ENCODE results near the gene RAB3GAP2. TPM values are rescaled to one million over a fixed set of nuclear protein-coding genes. Genes with fewer than 3 reads are reported as not detected.
A peak's percentile ranks its signal among the peaks of the same experiment; 100 is the strongest.
"Not testable (repeated sequence)": the region's sequence is repeated elsewhere in the genome, so short reads cannot be mapped to it uniquely, and the experiment has no call there.

Gene RAB3GAP2
- total RNA-seq, 1 donor from 2014 or later, result 47.0 TPM

DNA sequence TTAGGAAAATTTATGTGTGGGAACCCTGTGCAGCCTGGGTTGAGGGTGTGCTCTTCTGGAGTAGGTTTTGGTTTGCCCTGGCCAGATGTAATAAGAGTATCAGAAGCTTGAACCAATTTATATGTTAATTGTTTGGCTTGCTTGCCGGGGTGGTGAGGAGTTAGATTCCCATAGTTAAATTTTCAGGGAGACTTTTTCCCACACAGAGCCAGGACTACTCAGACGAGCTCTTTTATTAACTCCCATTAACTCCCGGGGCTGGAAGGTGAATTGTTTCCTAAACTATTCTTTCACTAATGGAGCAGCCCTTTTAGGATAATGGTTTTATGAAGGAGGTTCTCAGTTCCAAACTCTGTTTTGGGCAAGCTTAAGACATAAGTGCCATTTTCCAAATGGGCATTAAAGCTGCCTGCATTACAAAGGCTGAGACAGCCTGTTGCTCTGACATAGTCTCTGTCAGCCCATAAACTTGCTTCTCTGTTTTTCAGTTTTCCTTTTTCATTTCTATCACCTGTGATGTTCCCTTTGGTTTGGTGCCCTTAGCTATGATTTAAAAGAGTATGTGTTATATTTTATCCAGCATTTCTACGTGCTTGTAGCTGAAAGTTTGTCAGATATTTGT, 18.0 kb upstream of the RAB3GAP2 start:
- no peak for DNase-seq (ENCODE audit: low read depth)

DNA sequence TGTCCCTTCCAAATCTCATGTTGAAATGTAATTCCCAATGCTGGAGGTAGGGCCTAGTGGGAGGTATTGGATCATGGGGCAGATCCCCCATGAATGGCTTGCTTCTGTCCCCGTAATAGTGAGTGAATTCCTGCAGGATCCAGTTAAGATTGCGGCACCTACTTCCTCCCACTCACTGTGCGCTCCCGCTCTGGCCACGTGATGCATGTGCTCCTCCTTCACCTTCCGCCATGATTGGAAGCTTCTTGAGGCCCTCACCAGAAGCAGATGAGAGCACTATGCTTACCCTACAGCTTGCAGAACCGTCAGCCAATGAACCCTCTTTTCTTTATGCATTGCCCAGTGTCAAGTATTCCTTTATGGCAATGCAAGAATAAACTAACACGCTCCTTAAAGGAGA, 14.9 kb upstream of the RAB3GAP2 start:
- no peak for DNase-seq (ENCODE audit: low read depth)

DNA sequence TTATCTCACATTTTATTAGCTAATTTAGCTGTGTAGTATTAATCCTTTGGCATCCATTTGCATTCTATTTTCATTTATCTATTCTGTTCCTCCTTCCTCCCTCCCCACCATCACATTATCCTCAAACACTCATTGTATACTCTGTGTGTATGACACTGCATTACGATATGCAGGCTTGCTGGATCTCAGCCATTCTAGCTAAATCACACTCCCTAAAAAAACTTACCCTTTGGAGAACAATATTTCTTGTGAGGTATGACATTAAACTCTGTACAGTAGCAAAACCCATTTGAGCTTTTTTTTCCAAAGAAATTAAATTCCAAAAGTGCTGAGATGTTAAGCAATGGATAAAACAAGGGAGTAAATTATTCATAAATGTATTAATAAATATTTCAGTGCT, 11.4 kb upstream of the RAB3GAP2 start:
- no peak for DNase-seq (ENCODE audit: low read depth)

DNA sequence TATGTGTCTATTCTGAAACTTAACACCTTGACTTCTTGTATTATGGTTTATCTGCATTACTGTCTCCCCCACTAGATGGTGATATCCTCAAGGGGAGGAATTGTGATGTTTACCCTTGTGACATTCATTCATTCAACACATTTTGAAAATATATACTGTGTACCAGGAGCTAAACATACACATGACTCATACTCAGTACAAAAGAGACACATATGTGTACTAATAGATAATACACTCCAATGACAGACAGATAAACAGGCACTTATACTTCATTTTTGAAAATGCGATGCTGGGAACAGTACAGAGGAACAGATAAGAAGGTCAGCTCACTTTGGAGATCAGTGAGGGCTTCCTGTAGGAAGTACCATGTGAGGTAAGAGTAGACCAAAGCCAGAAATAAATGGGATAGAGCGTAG, 8.9 kb upstream of the RAB3GAP2 start:
- DNase-seq (ENCODE audit: low read depth), result peak; percentile 25

DNA sequence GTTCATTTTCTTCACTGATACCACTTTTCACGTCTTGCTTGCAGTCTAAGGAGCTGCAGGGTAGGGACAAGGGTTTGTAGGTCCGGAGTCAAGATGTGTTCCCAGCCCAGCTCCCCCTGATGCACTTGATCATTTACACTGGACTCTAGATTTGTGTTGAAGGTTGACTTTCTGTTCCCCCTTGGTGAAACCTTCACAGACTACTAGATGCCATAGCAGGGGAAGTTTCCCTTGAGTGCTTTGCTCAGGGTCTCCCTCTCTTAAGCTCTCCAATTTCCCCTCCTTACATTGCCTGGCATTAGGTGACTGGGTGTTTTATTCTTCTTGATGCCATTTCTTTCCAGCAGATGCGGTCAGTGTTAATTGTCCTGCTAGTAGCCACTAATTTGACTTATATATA, 8.0 kb upstream of the RAB3GAP2 start:
- no peak for DNase-seq (ENCODE audit: low read depth)

DNA sequence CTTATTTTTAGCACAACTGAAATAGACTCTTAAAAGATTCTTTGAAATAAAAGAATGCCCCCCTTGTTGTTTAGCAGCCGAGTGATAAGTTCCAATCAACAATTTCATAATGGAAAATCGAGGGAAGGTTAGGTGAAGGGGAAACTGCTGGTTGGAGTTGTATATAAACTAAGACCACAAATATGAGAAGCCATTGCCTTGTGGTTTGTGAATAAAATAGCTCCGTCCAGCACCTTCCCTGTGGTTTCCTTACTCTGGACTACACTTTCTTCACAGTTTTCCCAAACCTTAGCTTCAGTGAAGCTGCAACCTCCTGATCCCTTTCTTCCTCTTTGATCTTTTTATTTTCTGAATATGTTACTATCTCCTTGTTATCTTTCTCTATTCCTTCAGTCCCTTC, 6.7 kb upstream of the RAB3GAP2 start:
- DNase-seq (ENCODE audit: low read depth), result peak; percentile 58

DNA sequence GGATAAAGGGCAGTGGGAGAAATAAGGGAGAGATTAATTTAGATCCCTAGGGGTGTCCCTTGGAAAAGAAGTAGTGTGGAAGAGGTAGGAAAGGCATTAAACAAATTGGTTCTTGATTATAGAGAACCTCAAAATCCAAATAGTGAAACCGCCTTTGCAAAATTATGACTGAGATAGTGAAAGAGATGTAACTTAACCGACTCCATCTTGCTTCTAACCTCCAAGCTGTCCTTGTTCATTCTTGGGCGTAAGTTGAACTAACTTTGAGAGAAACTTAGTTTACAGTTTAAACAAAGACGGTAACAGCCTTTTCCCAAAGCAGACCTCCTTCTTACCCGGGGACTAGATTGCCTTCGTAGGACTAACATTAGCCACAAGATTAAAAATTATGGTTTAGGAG, 3.2 kb upstream of the RAB3GAP2 start:
- no peak for DNase-seq (ENCODE audit: low read depth)

DNA sequence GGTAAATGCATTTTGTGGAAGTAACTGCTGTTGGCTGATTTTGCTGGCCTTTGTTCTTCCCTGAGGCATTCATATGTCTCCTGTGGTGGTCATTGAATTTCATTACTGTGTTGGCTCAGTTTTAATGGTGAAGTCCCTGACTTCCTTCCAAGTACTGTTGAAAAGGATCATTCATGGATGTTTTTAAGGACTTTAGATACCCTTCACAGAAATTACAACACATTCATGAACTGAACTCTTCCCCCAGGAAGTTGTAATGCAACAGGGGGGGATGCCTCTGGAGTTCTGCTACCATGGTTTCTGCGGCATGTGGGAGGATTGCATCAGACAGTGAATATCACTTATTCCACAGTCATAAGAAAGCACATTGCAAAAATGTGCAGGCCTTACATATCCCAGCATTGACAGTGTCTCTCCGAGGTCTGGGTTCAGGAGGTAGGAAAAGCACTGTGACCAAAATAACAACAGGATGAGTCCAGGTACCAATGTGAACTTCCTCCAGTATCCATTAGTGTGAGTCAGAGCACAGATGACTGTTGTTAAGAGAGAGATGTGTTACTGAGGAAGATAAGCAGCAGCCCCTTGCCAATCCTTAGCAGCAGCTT, 2.1 kb upstream of the RAB3GAP2 start:
- no peak for DNase-seq (ENCODE audit: low read depth)

DNA sequence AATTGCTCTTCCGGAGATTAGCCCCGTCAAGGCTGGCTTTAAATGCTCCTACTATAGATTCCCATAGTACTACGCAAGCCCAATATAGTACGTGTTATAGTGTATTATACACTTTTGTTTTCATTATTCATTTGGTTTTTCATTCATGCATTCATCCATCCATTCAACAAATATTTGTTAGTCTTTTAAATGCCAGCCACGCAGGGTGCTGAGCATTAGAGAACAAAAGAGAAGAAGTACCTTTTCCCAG, 513 bp upstream of the RAB3GAP2 start:
- DNase-seq (ENCODE audit: low read depth), result no peak

DNA sequence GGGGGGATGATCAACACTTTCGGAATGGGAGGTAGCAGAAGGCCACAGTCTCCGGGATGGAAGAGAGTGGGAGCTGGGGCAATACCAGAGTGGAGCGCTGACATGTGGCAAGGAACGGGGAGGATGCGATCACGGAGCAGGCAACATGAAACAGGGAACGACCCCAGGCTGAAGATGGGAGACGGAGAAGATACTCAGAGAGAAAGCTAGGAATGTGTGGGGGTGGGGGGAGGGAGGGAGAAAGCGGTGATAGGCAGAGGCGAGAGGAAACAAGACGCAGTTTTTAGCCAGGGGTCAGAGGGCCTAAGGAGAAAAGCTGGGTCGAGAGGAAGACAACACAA, 577 bp downstream of the RAB3GAP2 start:
- DNase-seq (ENCODE audit: low read depth), result peak; percentile 9

DNA sequence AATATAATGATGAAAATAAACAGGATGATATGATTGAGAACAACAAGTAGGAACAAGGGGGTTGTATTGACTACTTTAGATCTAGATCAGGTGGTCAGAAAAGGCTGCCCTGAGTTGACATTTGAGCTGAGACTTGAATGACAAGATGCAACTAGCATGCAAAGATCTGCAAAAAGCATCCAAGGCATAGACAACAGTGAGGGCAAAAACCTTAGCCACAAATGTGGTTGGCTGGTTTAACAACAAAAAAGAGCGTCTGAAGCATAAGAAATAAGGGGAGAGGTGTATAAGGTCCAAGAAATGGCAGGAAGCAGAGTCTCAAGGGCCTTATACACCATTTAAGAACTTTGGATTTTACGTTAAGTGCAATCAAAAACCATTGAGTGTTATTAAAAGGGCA, 3.2 kb downstream of the RAB3GAP2 start:
- no peak for DNase-seq (ENCODE audit: low read depth)

DNA sequence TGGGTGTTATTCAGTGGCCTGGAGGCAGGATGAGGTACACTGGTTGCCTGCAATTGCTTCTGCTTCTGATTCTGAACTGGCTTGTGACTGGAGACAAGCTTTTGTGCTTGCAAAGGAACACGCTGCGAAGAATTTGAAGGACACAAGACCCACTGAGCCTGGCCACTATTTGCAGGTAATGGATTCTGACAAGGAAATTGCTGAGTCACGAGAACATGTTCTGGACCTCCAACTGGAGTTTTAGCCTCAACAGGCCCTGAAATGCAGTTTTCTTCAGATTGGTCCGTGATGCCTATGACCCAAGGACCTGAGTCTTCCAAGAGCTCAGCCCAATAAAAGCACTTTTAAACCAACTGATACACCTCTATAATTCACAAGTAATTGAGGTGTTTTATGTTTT, 4.6 kb downstream of the RAB3GAP2 start:
- no peak for DNase-seq (ENCODE audit: low read depth)

DNA sequence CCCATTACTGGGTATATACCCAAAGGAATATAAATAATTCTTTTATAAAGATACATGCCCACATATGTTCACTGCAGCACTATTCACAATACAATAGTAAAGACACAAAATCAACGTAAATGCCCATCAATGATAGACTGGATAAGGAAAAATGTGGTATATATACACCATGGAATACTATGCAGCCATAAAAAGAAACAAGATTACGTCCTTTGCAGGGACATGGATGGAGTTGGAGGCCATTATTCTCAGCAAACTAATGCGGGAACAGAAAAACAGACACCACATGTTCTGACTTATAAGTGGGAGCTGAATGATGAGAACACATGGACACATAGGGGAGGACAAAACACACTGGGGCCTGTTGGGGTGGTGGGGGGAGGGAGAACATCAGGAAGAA, 12.0 kb downstream of the RAB3GAP2 start:
- not testable (repeated sequence) for DNase-seq (ENCODE audit: low read depth)

DNA sequence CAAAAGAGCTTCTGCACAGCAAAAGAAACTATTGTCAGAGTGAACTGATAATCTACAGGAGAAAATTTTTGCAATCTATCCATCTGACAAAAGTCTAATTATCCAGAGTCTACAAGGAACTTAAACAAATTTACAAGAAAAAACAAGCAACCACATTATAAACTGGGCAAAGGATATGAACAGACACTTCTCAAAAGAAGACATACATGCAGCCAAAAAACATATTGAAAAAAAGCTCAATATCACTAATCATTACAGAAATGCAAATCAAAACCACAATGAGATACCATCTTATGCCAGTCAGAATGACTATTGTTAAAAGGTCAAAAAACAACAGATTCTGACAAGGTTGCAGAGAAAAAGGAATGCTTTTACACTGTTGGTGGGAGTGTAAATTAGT, 12.5 kb downstream of the RAB3GAP2 start:
- DNase-seq (ENCODE audit: low read depth), result not testable (repeated sequence)

DNA sequence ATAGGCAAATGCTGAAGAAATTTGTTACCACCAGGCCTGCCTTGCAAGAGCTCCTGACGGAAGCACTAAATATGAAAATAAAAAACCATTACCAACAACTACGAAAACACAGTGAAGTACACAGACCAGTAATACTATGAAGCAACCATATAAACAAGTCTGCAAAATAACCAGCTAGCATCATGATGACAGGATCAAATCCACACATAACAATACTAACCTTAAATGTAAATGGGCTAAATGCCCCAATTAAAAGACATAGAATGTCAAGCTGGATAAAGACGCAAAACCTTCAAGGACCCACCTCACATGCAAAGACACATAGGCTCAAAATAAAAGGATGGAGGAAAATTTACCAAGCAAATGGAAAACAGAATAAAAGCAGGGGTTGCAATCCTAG, 16.1 kb downstream of the RAB3GAP2 start:
- not testable (repeated sequence) for DNase-seq (ENCODE audit: low read depth)

DNA sequence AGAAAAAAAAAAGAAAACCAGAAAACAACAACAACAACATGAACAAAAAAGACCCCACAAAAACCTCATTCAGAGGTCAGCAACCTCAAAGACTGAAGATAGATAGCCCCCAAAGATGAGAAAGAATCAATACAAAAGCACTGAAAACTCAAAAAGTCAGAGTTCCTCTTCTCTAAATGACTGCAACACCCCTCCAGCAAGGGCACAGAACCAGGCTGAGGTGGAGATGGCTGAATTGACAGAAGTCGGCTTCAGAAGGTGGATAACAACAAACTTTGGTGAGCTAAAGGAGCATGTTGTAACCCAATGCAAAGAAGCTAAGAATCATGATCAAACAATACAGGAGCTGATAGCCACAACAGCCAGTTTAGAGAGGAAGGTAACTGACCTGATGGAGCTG, 17.0 kb downstream of the RAB3GAP2 start:
- no peak for DNase-seq (ENCODE audit: low read depth)

DNA sequence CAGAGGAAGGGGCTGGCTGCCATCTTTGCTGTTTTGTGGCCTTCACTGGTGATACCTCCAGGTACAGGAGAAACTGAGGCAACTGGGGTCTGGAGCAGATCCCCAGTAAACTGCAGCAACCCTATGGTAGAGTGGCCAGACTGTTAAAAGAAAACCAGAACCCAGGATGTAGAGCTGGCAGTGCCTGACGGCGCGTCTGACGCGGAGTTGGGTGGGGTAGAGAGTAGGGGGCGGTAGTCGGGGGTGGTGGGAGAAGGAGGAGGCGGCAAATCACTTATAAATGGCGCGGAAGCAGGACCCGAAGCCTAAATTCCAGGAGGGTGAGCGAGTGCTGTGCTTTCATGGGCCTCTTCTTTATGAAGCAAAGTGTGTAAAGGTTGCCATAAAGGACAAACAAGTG, 19.0 kb downstream of the RAB3GAP2 start:
- DNase-seq (ENCODE audit: low read depth), result not testable (repeated sequence)

DNA sequence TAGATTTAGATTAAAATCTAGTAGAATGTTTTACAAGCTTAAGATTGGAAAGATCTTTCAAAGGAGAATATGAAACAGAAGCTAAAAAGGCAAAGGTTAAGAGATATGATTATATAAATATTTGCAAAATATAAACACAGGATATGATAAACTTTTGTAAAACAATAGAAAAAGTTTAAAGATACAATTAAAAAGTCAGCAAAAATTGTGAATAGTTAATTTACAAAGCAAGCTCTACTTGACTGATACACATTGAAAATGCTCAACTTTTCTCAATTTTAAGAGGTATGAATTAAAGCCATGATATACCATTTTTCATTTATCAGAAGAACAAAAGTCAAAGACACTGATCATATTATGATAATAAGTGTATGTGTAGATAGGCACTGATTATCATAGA, 21.0 kb downstream of the RAB3GAP2 start:
- no peak for DNase-seq (ENCODE audit: low read depth)

DNA sequence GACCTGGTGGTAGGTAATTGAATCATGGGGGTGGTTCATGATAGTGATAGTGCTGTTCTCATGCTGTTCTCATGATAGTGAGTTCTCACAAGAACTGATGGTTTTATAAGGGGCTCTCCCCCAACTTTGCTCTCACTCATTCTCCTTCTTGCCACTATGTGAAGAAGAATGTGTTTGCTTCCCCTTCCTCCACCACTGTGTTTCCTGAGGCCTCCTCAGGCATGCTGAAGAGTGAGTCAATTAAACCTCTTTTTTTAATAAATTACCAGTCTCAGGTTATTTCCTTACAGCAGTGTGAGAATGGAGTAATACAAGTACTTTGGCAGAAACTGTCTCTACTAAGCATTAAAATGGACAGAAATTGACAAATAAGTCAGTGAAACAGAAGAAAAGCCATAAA, 21.6 kb downstream of the RAB3GAP2 start:
- peak; percentile 40 for DNase-seq (ENCODE audit: low read depth)

DNA sequence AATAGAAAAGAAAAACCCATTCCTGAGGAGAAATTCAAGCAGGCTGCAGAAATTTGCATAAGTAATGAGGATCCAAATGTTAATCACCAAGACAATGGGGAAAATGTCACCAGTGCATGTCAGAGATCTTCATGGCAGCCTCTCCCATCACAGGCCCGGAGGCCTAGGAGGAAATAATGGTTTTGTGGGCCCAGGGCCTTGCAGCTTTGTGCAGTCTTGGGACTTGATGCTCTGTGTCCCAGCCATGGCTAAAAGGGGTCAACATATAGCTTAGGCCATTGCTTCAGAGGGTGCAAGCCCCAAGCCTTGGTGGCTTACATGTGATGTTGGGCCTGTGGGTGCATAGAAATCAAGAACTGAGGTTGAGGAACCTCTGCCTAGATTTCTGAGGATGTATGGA, 22.7 kb downstream of the RAB3GAP2 start:
- DNase-seq (ENCODE audit: low read depth), result no peak

DNA sequence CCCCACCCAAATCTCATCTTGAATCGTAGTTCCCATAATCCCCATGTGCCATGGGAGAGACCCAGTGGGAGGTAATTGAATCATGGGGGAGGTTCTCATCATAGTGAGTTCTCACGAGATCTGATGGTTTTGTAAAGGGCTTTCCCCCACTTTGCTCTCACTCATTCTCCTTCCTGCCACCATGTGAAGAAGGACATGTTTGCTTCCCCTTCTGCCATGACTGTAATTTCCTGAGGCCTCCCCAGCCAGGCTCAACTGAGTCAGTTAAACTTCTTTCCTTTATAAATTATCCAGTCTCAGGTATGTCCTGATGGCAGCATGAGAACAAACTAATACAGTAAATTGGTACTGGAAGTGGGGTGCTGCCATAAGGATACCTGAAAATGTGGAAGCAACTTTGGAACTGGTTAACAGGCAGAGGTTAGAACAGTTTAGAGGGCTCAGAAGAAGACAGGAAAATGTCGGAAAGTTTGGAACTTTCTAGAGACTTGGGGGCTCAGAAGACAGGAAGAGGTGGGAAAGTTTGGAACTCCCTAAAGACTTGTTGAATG, 23.5 kb downstream of the RAB3GAP2 start:
- not testable (repeated sequence) for DNase-seq (ENCODE audit: low read depth)

DNA sequence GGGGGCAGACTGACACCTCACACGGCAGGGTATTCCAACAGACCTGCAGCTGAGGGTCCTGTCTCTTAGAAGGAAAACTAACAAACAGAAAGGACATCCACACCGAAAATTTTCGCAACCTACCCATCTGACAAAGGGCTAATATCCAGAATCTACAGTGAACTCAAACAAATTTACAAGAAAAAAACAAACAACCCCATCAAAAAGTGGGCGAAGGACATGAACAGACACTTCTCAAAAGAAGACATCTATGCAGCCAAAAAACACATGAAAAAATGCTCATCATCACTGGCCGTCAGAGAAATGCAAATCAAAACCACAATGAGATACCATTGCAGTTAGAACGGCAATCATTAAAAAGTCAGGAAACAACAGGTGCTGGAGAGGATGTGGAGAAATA, 26.4 kb downstream of the RAB3GAP2 start:
- not testable (repeated sequence) for DNase-seq (ENCODE audit: low read depth)

DNA sequence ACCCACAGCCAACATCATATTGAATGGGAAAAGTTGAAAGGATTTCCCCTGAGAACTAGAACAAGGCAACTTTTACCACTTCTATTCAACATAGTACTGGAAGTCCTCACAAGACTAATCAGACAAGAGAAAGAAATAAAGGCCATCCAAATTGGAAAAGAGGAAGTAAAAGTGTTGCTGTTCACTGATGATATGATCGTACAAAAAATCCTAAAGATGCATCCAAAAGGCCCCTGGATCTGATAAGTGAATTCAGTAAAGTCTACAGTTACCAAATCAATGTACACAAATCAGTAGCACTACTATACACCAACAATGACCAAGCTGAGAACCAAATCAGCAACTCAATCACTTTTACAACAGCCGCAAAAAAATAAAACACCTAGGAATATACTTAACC, 28.3 kb downstream of the RAB3GAP2 start:
- DNase-seq (ENCODE audit: low read depth), result no peak

DNA sequence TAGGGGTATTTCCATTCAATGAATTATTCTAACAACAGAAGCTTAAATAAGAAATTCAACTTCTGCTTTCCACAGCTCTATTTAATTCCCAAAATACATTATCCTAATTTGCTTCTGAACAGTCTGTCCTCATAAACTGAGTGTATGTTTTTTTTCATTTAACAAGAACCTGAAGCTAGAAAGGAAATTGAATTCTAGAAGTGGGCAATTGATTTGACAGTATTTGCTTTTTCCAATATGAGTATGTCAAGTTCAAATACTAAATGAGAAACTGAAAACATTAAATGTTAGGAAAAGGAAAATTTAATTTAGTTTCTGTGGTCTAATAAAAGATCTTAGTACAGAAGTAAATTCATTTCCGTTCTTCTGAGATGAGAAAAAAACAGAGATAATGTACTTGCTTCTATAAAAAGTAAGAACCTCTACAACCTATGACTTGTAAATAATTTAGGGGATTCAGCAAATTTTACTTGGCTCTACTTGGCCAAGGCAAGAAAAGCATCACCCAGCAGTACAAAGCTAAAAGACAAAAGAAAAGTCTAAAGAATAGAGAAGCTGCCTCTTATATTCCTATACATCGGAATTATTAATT, 31.1 kb downstream of the RAB3GAP2 start:
- DNase-seq (ENCODE audit: low read depth), result no peak

Measured in renal cortical epithelial cell (primary cell).